Nephron progenitor cell (in vitro differentiated cells): ENCODE measurements around the gene CFAP54.

Experiments used
- DNase-seq: peaks from one replicate; pipeline ENCODE4 v3.0.0; 2021
- H3K27ac Mint-ChIP-seq: 2 replicates; pipeline ENCODE4 v1.8.0; 2021; ENCODE audit warnings: mild to moderate bottlenecking, moderate library complexity, mixed read lengths
- H3K27me3 Mint-ChIP-seq: 2 replicates; pipeline ENCODE4 v1.8.0; 2021; ENCODE audit warnings: mild to moderate bottlenecking, low read depth, mixed read lengths; ENCODE audit not compliant: poor library complexity
- H3K36me3 Mint-ChIP-seq: 2 replicates; pipeline ENCODE4 v1.8.0; 2021; ENCODE audit warnings: low read depth, mixed read lengths
- H3K4me1 Mint-ChIP-seq: 2 replicates; pipeline ENCODE4 v1.8.0; 2021; ENCODE audit warnings: mixed read lengths
- H3K4me3 Mint-ChIP-seq: 2 replicates; pipeline ENCODE4 v1.8.0; 2021; ENCODE audit warnings: mild to moderate bottlenecking, moderate library complexity, mixed read lengths
- H3K9me3 Mint-ChIP-seq: 2 replicates; pipeline ENCODE4 v1.8.0; 2021; ENCODE audit warnings: mild to moderate bottlenecking, moderate library complexity, mixed read lengths
- CTCF ChIP-seq: fragments of 200-600 bp; sonication (generic); IDR thresholded peaks from 2 replicates; pipeline ENCODE4 v1.5.0; 2021; ENCODE audit warnings: antibody characterized with exemption

CFAP54 gene

GRCh38 chr12:96811083-96811482 lies 321.7 kb downstream of the CFAP54 start:
- no peak for TF ChIP-seq CTCF
- H3K27ac Mint-ChIP-seq: no peak overlapping the region
- H3K27me3 Mint-ChIP-seq: peaks cover 2% of the 10 kb centered on the region

DNA sequence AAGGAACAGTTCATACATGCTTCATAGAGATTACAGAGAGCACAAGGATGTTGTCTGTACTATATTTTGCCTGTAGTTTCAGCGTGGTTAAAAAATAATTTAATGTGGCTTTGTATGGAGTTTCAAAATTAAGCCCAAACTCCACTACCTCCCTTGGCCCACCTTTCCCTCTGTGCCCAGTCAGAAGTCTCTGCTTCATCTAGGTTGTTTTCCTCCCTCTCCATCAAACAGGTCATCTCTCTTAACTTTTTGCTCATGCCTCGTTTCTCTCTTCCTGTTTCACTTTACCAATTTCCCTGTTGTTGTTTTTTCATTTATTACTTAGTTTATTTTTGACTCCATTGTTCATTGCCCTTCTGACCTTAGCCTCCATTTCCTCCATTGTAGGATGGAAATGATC lies 322.8 kb downstream of the CFAP54 start:
- Mint-ChIP-seq H3K4me1 (no peaks in the 10 kb centered on the region), H3K27ac (no peak overlapping the region), H3K36me3 (no peaks in the 10 kb centered on the region), H3K4me3 (no peak overlapping the region), H3K27me3 (peaks cover 2% of the 10 kb centered on the region), H3K9me3 (peaks cover 6% of the 10 kb centered on the region)
- TF ChIP-seq CTCF: no peak
- DNase-seq: no peak

More at GRCh38 chr12:96811083-96811482, 321.7 kb downstream of the CFAP54 start:
- H3K4me3 Mint-ChIP-seq: no peak overlapping the region
- no peaks in the 10 kb centered on the region for H3K4me1 Mint-ChIP-seq
- no peak for DNase-seq
- peaks cover 6% of the 10 kb centered on the region for H3K9me3 Mint-ChIP-seq
- H3K36me3 Mint-ChIP-seq: no peaks in the 10 kb centered on the region

DNA sequence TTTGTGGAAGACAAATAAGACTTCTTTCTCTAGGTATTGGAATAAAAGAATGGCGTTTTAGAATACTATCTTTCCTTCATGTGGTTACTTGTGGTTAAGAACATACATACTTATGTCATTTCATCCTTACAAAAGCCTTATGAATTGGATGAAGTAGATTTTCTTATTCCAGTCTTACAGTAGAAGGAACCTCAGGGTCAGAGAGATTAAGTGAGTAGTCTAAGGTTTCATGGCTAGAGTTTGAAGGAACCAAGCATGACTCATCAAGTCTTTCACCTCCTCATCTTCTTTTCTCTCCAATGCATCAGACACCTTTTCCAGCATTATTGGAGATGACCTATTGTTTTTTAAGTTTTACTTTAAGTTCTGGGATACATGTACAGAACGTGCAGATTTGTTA lies 324.8 kb downstream of the CFAP54 start:
- Mint-ChIP-seq H3K27me3 (no peaks in the 10 kb centered on the region), H3K9me3 (peaks cover 9% of the 10 kb centered on the region), H3K36me3 (no peaks in the 10 kb centered on the region), H3K27ac (no peak overlapping the region), H3K4me3 (no peak overlapping the region), H3K4me1 (no peaks in the 10 kb centered on the region)
- no peak for DNase-seq
- no peak for TF ChIP-seq CTCF

GRCh38 chr12:96821592-96821991 lies 332.2 kb downstream of the CFAP54 start:
- H3K36me3 Mint-ChIP-seq: no peaks in the 10 kb centered on the region

DNA sequence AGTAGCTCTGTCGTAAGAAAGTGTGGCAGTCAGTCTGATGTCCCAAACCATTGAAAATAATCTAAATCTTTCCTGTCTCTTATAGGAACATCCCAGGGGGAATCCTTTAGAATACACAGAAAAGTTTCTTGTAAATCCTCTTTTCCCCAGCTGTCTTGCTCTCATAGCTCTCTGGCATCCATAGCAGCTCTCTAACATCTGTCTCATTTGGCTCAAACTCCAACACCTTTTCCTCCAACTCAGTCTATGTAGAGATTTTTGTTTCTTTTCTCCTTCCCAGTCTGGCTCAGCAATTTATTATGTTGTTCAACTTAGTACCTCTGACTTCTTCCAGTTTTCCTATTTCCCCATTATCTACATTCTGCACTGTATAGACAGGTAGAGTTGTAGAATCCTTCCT lies 333.3 kb downstream of the CFAP54 start:
- H3K9me3 Mint-ChIP-seq: peaks cover 14% of the 10 kb centered on the region
- H3K27ac Mint-ChIP-seq: no peak overlapping the region
- no peak for DNase-seq
- no peak for TF ChIP-seq CTCF
- H3K4me3 Mint-ChIP-seq: no peak overlapping the region
- H3K36me3 Mint-ChIP-seq: no peaks in the 10 kb centered on the region
- no peaks in the 10 kb centered on the region for H3K4me1 Mint-ChIP-seq
- peaks cover 6% of the 10 kb centered on the region for H3K27me3 Mint-ChIP-seq

More at GRCh38 chr12:96821592-96821991, 332.2 kb downstream of the CFAP54 start:
- Mint-ChIP-seq H3K9me3 (peaks cover 14% of the 10 kb centered on the region), H3K4me3 (no peak overlapping the region), H3K27ac (no peak overlapping the region), H3K27me3 (peaks cover 6% of the 10 kb centered on the region), H3K4me1 (no peaks in the 10 kb centered on the region)
- no peak for TF ChIP-seq CTCF
- DNase-seq: no peak

DNA sequence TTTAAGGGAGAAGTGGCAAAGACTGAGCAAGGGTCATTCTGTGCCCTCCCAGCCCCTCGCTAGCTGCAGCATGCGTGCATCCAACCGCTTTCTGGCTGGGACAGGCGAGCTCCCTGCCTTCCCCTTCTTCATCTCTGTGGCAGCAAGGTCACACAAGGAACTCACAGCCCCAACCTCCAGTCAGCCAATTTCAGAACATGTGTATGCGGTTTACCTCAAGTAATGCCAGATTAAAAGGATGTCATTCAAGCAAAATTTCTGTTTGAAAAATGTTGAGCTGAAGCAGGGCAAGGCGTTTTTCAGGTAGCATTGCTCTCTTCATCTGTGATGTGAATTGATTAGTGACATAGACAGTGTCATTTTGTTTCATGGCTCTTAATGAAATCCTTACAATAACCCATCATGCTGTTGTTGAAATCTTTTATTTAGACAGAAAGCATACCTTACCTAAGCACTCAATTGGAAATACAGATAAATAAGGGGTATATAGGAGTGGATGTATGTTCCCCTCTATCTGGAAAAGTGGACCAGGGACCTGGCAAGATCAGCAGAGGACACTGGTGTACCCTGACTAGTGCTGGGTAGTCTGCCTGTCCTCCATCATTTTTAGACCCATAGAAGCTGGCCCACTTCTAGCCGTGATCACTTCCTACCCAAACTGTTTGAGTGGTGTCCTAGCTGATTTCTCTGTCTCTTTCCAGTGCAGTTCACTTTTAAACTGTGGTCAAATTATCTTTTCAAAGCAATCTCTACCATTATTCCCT lies 334.9 kb downstream of the CFAP54 start:
- Mint-ChIP-seq H3K4me3 (no peak overlapping the region), H3K36me3 (no peaks in the 10 kb centered on the region), H3K27ac (no peak overlapping the region), H3K4me1 (no peaks in the 10 kb centered on the region), H3K27me3 (peaks cover 6% of the 10 kb centered on the region), H3K9me3 (peaks cover 10% of the 10 kb centered on the region)
- no peak for TF ChIP-seq CTCF
- DNase-seq: no peak
